Amniotic stem cell (primary cell): ENCODE measurements around the gene NSD1.

Source experiments
- DNase-seq: peaks from one replicate; lab custom pipeline; 2025; lab: John Stamatoyannopoulos, UW

The NSD1 gene

DNA sequence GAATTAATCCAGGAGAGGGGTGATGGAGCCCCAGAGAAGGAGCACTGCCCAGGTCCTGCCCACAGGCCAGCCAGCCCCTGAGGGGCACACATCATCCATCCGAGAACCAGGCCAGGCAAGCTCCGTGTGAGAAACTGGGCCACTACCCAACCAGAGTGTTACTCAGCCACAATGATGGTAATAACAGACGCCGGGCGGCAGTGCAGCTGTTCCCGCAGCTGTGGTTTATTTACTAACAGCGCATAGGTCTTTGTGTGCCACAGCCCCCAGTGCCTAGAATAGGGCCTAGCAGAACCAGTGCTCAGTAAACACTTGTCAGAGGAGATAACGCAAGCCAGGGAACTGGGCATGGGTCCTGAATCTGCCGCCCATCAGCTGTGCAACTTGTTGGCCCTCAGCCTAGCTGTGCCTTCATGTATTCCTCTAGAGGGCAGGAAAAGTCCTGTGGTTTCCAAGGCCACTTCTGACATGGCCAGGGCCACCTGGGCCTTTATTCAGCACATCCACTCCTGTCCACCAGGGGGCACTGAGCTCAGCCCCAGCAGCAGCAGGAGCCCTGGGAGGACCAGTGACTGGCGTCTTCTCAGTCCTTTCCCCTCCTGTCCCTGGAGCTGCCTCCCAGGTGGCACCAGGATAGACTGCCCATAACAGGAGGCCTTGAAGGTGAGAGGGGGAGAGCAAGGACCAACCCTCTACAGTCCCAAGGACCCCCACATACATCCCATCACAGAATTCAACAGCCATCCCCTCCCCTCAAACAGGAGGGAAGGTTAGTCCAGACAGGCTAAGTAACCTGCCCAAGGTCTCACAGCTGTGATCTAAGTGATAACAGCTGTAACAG lies 176.0 kb downstream of the NSD1 start:
- no peak for DNase-seq

DNA sequence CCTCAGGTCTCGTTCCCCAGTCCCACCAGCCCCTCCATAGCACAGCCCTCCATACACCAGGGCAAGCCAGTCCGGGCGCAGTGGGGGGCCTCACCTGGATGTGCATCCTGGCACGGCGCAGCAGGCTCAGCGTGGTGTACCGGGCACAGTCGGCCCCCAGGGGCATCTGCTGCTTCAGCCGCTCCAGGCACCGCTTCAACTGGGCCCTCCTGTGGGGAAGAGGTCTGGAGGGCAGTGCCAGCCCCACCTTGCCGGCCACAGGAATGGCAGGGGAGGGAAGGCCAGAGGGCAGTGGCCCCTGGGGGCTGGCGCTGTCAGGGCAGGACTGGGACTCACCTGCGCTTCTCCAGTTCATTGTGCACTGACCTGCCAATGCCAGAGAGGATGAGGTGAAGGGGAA lies 176.8 kb downstream of the NSD1 start:
- no peak for DNase-seq

DNA sequence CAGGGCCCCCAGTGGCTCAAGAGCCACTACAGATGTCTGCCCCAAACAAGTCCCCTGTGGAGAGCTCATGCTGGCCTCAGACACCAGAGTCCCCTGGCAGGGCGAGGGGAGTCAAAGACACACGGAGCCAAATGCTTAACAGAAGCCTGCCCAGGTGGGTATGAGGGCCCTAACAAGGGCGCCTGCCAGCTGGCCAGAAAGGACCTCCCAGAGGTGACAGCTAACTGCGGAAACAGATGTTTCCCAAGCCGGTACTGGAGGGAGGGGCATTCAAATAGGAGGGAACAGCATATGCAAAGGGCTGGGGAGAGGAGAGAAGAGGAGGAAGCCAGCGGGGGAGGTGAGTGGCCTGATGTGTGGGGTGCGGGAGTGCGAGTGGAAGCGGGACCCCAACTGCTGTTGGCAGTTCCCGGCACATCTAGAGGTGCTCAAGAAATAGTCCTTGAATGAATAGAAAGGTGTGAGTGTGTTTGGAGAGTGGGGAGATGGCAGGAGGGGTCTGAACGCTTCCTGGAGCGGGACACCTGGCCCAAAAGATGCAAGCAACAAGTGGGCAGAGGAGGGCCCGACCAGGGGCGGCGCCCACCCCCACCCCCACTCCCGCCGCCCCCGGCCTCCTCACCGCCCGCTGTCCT lies 177.3 kb downstream of the NSD1 start:
- no peak for DNase-seq

DNA sequence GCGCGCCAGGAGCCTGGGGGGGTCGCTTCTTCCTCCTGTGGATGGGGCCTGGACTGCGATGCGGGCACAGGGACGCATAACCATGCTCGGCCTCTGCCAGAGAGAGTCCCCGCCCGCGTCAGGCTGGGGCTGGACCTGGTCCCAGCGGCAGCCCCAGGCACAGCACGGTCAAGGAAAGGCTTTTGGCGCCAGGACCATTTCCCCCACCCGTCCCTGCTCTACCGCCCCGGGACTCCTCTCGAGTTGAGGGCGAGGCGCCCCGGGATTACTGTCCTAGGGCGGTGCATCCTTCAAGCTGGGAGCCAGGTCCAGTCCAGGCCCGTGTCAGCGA lies 177.8 kb downstream of the NSD1 start:
- DNase-seq = no peak

DNA sequence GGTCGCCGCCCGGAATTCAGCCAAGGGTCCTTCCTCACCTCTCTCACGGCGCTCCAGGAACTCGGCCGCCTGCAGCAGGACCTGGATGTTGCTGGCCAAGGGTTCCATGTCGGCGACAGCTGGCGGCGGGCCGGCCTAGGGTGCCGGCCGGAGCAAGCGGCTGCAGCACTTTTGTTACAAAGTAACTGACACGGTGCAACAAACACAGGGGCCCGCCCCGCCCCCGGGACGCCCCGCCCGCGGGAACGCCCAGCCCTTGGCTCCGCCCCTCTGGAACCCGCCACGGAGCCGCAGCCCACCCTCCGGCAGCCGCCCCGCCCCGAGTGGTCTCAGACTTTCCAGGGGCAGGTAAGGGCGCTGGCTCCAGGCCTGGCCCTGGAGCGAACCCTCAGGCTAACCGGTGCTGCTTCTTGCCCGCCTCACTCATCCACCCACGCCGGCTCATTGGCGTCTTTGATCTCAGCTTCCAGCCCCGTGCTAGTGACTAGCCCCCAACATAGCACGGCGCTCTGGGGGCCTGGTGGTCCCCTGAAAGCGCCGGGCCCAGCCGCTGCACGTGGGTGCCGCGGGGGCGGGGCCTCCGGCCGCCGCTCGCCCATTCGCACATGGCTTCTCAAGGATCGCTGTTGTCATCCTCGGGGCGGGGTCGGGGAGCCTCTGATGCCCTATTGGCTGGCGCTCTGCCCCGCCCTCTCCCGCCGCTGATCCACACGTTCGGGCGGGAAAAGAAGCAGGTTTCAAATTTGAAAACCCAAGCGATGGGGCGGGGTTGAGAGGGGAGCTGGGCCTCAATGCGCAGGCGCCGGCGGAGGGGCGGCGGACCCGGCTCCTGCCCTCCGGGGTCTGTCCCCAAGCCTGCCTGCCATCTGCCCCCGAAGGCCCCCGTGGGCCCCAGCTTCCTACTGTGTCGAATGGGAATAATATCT lies 178.4 kb downstream of the NSD1 start, which contains the start of gene MXD3:
Gene MXD3 (minus strand): TSS at position 176 of the 926 bp plus-strand sequence. CDS start 68 bp downstream, at position 108.
- DNase-seq = peak; percentile 90

DNA sequence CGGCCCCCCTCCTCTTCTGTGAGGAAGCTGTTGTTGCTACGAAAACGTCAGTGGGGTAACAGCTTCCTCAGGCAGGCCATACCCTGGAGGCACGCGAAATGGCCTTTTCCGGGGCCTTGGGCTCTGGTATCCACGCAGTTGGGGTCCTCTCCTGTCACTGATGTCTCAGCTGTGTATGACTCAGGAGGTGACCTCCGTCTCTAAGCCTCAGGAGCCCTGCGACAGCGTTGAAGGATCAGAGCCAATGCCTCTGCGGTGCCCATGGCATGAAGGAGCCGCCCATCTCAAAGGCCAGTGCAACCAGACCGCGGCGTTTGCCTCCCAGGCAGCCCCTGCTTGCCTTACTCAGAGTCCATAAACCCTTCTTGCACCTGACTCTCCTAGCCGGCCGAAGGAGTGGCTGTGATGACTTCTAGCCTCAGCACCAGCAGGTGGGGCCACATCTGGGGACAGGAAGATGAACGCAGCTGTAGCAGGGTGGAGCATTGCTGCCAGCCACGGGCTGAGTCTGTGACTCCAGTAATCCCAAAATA lies 179.1 kb downstream of the NSD1 start:
- DNase-seq = no peak

DNA sequence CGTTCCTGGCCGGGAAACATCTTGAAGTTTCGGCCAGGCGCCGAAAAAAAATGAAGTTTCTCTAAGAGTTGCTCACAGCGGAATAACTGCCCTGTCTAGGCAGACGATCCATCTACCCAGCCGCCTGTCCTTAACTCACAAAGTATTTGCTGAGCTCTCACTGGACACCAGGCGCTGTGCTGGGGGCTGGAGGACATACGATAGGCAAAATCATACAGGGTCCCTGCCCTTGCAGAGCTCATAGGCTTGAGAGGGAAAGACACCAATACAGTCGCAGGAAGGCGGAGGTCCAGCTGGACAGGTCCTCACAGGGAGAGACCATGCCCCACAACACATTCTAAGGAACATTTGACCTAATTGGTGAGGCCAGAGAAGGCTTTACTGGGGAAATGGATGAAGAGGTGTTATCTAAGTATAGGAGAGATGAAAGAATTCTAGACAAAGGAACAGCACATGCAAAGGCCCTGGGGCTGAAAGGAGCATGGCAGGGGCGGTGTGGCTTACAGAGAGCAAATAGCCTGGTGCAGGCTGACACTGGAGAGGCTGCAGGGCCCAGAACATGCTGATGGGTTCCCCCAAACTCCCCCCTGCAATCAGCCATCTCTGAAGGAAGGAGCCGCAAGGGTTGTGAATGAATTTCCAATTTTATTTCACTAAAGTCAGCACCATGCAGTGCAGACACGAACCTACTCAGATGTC lies 180.1 kb downstream of the NSD1 start:
- DNase-seq = no peak

DNA sequence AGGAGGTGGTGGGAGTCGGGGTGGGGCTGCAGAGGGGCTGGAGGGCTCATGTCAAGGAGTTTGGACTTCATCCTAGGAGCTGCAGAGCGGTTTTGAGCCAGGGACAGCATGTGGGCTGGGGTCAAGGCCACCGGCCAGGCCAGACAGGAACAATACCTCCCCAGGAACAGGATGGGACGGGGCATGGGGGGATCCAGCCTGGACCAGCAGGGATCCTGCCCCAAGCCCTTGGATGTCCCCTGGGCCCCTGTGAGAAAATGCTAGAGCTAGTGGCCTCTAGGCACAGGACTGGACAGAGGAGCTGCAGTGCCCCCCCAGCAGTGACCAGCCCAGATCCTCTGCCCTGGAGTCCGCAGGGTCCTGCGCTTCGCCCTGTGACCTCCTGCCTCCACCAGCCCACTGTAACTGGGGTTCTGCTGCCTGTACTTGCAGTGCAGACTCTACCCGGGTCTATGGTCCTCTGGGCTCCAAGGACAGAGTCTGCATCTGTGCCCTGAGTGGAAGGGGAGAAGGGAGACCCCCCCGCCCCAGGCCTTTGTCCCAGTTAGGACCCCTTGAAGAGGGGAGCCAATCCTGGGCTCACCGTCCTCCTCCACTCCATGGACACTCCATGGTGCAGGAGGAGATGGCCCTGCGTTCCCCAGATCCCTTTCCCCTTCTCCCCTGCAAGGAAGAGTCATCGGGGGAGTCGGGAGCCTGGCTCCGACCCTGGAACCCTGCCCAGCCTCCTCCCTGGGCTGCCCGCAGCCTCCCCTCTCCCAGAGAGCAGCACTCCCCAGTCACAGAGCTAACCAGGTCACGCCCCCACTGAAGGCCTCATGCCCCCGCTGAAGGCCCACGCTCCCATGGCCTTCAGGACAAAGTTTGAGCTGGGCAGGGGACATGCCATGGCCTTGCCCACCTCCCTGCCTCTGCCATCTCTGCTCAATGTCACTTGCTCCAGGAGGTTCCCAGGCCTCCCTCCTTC lies 181.1 kb downstream of the NSD1 start:
- DNase-seq = no peak

DNA sequence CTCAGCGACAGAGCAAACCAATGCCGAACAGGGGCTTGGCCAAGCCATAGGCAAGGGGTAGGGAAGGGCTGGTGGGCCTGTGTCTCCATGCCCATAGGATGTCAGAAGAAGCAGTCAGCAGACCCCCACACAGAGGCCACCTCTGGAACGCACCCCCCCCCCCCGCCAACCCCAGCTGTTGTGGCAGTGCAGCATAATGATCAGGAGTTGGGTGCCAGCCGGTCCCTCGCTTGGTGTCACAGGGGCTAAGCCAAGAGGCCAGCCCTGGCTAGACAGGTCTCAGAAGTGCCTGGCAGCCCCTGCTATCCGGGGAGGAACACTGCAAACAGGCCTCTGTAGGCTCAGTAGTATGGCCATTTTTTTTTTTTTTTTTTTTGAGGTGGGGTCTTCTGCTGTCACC lies 181.8 kb downstream of the NSD1 start:
- no peak for DNase-seq

DNA sequence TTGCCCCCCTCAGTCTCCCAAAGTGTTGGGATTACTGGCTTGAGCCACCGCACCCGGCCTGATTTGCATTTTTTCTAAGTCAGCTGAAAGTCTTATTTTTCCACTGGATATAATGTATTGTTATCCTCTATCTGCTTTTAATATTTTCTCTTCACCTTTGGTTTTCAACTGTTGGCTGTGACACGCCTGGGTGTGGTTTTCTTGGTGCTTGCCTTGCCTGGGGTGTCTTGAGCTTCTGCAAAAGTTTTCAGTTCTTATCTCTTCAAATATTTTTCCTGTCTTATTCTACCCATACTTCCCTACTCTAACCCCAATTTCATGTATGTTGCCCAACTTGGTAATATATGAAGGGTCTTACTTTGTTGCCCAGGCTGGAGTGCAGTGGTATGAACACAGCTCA lies 182.4 kb downstream of the NSD1 start:
- DNase-seq = no peak

DNA sequence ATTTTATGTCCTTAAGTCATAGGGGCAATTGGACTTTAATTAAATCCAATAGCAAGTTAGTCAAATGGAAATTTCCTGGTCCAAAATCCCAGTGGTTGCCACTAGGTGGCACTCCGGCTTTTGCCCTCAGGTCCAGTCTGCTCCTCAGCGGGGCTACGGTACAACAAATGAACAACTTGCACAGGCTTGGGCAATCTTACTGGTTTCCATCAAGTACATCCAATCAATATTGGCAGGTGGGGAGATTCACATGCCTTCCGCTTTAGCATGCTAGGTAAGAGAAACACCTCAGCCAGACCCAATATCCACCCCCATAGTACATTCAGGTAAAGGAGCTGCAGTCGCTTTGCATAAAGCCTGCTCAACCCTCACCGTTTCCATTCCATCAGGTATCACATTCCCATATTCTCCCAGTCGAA lies 184.4 kb downstream of the NSD1 start:
- DNase-seq = peak; percentile 37

DNA sequence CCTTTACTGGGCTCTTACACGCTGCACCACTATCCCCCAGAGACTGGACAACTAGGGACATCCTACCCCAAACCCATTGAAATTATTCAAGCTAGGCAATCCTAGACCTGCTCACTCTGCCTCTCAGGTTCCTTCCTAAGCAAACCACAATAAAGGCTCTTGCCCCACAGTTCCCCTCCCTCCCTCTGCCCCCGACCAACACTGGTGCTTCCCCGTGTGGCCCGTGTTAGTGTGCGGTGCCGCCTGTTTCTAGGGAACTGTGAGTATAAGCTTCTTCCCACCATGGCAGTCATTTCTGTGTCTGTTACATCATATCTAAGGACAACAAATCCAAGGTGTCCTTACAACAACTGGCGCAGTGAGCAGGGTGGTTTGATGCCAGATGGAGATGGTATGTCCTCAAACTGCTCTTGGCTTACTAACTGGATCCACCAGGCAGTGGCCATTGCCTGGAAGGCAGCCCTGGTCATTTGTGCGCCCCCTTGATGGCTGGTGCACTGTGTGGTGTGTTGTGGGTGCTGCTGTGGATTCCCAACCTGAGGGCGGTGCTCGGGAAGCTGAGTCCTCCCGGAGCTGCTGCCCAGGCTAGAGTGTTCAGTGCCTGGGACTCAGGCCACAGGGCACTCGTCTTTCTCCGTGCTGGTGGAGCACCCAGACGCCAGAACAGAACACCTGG lies 186.5 kb downstream of the NSD1 start:
- DNase-seq = no peak

DNA sequence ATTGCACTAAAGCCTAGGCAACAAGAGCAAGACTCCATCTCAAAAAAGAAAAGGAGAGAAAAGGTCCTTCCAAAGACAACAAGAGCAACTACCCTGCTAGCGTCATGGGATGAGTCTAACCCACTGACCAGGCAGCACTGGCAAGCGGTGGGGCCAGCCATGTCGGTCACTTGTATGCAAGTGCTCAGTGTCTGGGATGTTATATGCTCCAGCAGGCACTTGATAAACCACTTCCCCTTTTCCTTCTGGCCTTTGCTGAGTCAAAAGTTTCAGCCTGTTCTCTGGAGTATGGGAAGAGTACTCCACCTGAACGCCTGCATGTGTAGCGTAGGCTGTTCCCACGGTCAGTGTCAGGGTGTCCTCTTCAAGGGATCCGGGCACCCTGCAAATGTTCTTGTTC lies 187.3 kb downstream of the NSD1 start:
- no peak for DNase-seq

DNA sequence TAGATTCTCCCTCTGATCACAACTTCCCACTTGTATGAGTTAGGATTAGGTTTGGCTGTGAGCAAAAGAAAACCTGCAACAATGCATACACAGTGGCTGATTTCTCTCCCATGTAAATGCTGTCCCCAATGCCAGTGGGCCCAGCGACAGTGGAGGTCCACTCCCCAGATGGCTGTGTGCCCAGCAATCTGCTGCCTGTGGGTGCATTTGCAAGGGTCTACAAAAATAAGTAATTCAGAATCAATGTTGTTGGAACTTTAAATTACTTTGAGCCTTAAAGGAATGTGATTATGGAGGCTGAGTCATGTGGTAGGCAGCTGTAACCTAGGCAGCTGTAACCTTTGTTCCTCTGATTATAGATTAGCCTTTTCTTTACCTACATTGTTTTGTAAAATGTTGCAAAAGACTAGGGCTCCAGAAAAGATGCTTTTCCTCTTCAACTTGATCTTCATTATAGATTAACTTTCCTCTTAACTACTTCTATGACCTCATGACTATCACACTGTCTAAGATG lies 192.4 kb downstream of the NSD1 start:
- no peak for DNase-seq

DNA sequence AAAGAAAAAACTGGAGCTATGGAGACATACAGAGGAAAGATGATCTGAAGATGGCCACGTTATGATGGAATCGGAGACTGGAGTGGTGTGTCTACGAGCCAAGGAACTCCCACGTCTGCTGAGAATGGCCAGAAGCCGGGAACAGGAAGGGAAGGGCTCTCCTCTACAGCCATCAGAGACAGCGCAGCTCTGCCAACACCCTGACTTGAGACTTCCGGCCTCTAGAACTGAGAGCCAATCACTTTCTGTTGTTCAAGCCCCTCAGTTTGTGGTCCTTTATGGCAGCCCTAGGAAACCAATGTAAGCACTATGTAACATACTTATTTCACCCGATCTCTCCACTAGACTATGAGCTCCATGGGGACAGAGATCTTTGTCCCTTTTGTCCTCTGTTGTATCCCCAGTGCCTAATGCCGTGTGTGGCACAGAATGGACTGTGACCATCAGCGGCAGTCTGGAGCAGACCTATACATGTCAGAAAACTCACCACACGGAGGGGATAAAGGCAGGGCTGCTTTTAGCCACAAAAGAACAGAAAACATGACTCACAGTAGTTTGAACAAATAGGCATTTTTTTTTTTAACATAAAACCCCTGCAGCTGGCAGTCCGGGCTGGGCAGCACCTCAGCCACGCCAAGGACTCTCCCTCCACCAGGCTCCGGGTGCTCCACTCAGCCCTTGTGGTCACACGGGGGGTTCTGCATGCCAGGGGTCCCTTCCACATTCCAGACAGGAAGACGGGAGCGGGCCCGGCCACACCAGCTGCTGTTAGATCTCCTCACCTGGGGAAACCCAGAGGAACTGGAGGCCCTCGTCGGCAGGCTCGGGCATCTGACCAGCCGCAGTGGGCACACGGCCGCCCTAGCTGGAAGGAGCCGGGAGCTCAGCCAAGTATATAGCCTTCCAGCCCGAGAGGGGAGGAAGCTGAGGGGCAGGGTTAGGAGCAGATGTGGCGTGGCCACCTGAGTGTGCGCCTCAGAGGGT lies 194.3 kb downstream of the NSD1 start:
- no peak for DNase-seq

DNA sequence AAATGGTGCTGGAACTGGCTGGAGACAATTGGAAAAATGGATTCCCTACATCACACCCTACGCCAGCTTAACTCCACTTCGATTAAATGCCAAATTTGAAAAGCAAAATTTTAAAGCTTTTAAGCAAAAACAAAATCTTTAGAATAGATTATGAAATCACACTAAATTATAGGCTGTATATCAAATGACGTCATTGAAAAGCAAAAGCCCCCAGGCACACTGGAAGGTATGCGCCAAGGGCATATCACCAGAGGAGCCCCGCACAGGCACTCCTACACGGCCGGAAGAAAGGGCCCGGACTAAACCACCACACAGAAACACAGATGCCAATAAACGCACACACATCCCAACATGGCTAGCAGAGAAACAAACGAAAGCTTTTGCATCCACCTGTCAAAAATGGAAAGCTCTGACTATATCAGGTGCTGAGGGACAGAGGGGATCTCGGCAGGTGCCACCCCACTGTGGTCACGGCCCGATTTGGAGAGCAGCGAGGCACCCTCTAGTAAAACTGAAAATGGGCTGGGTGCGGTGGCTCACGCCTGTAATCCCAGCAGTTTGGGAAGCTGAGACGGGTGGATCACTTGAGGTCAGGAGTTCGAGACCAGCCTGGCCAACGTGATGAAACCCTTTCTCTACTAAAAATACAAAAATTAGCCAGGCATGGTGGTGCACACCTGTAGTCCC lies 195.1 kb downstream of the NSD1 start:
- DNase-seq = no peak

DNA sequence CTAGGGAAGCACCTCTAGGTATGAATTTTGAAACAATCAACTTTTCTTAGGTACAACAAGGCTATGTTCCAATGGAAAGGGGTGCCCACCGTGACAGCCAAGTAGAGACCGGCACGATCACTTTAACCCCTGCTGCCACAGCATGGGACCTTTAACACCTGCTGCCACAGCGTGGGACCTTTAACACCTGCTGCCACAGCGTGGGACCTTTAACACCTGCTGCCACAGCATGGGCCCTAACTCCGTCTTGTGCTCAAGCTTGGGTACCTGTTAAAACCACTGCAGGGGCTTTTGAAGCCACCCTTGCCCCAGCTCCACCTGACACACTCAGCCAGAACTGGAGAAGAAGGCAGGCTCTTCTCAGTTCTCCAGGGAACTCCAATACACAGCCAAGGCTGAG lies 196.3 kb downstream of the NSD1 start:
- no peak for DNase-seq
